DMS153 treated with DMSO at 0.1 percent for 48 hours (cell line): Measurements from ENCODE around the gene HCAR3.

Experiments
- DNase-seq: peaks from one replicate; lab custom pipeline; 2025; ENCODE audit not compliant: unreplicated experiment; lab: John Stamatoyannopoulos, UW

The HCAR3 gene

GRCh38 chr12:122672515-122672914 lies 44.1 kb downstream of the HCAR3 start:
- DNase-seq = no peak

GRCh38 chr12:122669397-122670070 lies 47.1 kb downstream of the HCAR3 start:
- DNase-seq = no peak

GRCh38 chr12:122668268-122668667 lies 48.3 kb downstream of the HCAR3 start:
- DNase-seq = no peak

DNA sequence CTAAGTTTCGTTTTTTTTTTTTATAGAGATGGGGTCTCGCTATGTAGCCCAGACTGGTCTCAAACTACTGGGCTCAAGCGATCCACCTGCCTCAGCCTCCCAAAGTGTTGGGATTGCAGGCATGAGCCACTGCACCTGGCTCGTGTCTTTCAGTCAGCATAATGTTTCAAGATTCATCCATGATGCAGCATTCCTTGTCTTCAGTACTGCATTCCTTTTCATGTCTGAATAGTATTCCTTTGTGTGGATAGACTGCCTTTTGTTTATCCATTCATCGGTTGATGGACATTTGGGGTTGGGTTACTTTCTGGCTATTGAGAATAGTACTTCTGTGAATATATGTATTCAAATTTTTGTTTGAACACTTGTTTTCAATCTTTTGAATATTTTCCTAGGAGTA lies 50.9 kb downstream of the HCAR3 start:
- no peak for DNase-seq

- no peak for DNase-seq
Measured at GRCh38 chr12:122665349-122665748, 51.3 kb downstream of the HCAR3 start.
